ENCODE measurements around the gene HDAC5. TPM values are rescaled to one million over a fixed set of nuclear protein-coding genes. Genes with fewer than 3 reads are reported as not detected.
"Not testable (repeated sequence)": the region's sequence is repeated elsewhere in the genome, so short reads cannot be mapped to it uniquely, and the experiment has no call there.

The HDAC5 gene
- total and polyA plus RNA-seq, 2 of the 8 experiments (the other 6 are each of a cell fraction or from before 2014, with no cell fraction given), result 48.5 to 54.4 TPM

DNA sequence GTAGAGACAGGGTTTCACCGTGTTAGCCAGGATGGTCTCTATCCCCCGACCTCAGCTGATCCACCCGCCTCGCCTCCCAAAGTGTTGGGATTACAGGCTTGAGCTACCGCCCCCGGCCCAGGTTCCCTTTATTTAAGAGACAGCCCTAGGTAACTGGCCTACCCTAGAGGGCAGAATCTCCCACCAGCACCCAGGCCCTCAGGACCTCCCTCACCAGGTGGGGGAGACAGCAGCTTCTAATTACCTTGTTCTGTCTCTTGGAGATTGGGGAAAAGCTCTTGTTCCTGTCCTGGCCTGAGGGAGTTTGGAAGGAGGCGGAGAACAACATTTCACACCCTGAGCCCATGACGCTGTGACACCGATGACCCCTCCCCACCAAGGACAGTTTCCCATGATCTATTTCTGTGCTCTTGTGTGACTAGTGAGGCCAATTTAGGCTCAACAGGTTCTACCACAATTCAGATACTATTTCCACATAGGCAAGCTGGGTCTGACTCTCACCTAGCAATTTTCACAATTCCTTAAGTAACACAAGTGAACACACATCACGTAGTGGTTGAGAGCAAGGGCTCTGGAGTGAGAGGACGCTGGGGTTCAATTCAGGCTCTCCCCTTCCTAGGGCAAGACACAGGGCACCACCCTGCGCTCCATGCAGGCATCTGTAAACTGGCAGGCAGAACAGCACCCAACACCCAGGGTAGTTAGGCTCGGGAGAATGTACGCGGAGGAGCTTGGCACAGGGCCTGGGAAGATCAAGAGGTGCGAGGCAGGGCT, 20.4 kb downstream of the HDAC5 start (continued):
- TF ChIP-seq BACH1 (IDR thresholded peaks at IDR 0.05; ENCODE audit: low read length), result no peak
- no peak for TF ChIP-seq POU5F1 (IDR thresholded peaks at IDR 0.05; ENCODE audit: low read depth, low read length)
- TF ChIP-seq, protein P1, sequence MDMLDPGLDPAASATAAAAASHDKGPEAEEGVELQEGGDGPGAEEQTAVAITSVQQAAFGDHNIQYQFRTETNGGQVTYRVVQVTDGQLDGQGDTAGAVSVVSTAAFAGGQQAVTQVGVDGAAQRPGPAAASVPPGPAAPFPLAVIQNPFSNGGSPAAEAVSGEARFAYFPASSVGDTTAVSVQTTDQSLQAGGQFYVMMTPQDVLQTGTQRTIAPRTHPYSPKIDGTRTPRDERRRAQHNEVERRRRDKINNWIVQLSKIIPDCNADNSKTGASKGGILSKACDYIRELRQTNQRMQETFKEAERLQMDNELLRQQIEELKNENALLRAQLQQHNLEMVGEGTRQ (IDR thresholded peaks at IDR 0.05; ENCODE audit: low read length), result no peak

DNA sequence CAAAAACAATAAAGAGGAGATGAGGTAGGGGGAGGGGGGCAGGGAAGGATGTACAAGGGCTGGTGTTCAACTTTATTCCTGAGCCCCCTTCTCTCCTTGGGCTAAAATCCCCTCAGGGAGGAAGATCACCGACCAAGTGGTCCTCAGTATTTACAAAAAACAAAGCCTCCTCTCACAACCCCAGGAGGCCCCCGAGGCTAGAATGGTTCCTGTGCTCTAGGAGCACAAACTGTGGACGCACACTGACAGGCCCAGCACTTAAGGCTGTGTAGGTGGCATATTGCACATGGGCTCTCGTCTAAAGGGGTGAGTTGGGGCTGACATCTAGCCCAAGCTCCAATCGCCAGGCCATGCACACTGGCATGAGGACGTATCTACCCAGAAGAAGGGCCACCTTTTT, 21.6 kb downstream of the HDAC5 start:
- not testable (repeated sequence) for H3K23ac ChIP-seq (ENCODE audit: insufficient read length); H3K4me1 ChIP-seq (replicated peaks in 1 of 4; ENCODE audit: control insufficient read depth in 3 of 4, insufficient read depth in 4 of 4, low read length in 3 of 4); H3K23me2 ChIP-seq (ENCODE audit: low read depth, low read length); H3K4me2 ChIP-seq (ENCODE audit: insufficient read depth in 1 of 2, low read depth in 2 of 2, low read length in 2 of 2); H2BK120ac ChIP-seq (replicated peaks; ENCODE audit: low read depth, low read length); H3K18ac ChIP-seq (ENCODE audit: extremely low read depth, low read length); H3K14ac ChIP-seq (ENCODE audit: insufficient read length); H3K4me3 ChIP-seq (ENCODE audit: extremely low read depth in 1 of 4, insufficient read depth in 2 of 4, low read depth in 3 of 4, low read length in 4 of 4); FAIRE-seq; H4K20me1 ChIP-seq (replicated peaks in 1 of 2; ENCODE audit: control insufficient read depth in 1 of 2, insufficient read depth in 2 of 2, low read length in 2 of 2); H2AFZ ChIP-seq (ENCODE audit: low read length); H2BK12ac ChIP-seq (ENCODE audit: low read depth, low read length); H3K79me2 ChIP-seq (ENCODE audit: control insufficient read depth in 1 of 2, insufficient read depth in 2 of 2, low read length in 2 of 2); H2AK5ac ChIP-seq (ENCODE audit: low read depth, low read length); DNase-seq (ENCODE audit: low read depth in 1 of 2, low spot score in 2 of 2); H2BK20ac ChIP-seq (ENCODE audit: low read length); H2BK15ac ChIP-seq (ENCODE audit: low read length); H3K4ac ChIP-seq (replicated peaks; ENCODE audit: insufficient read length, low read depth, low read length); H2BK5ac ChIP-seq (ENCODE audit: low read depth, low read length); H4K5ac ChIP-seq (ENCODE audit: insufficient read length, low read depth, low read length); H4K8ac ChIP-seq (ENCODE audit: extremely low read depth, insufficient read depth, low read length); H3K27ac ChIP-seq (ENCODE audit: low read depth, low read length); H3K9me3 ChIP-seq (ENCODE audit: insufficient read depth in 2 of 2, low read depth in 1 of 2, low read length in 1 of 2); H3K27me3 ChIP-seq (replicated peaks in 1 of 4; ENCODE audit: control insufficient read depth in 3 of 4, extremely low read depth in 1 of 4, insufficient read depth in 3 of 4, low read length in 3 of 4); H3K9ac ChIP-seq (replicated peaks in 1 of 4; ENCODE audit: extremely low read depth in 1 of 4, low read depth in 3 of 4, low read length in 3 of 4); H4K91ac ChIP-seq (replicated peaks; ENCODE audit: insufficient read length, low read length); H3K36me3 ChIP-seq (ENCODE audit: control insufficient read depth in 2 of 4, insufficient read depth in 4 of 4, low read length in 3 of 4); H3K56ac ChIP-seq (replicated peaks; ENCODE audit: insufficient read length, low read depth, low read length)
- H3K79me1 ChIP-seq (ENCODE audit: low read depth, low read length), result peaks cover 10% of the 10 kb centered on the region; the same call in 1 of the 2 replicates
- 92% methylated on average over 6 of the region's 6 CpGs; no CpG with 5 or more reads in 1 of the 2 experiments for WGBS, 2 experiments (ENCODE audit: extremely low coverage in 1 of 2, insufficient coverage in 1 of 2, insufficient read length in 1 of 2, insufficient replicate concordance in 2 of 2, low coverage in 1 of 2, low lambda C conversion rate in 2 of 2, missing lambda C conversion rate in 1 of 2)
- ChIA-PET CTCF (ENCODE audit: partially characterized antibody) (interaction anchor here (0.9 to 34.4 kb wide), 6 partner anchors 12 to 49 kb away, joined by 3 to 638 read pairs (median 4); partner anchors contain the start of gene HDAC5), POLR2A (ENCODE audit: partially characterized antibody) (interaction anchor here (0.8 kb wide), 1 partner anchor 36 kb away, joined by 3 read pairs; no protein-coding TSS in a partner anchor)

All from H1 (cell line).